CD4-positive, alpha-beta T cell treated with Interleukin-17A for 1 hour (primary cell): ENCODE data around the gene SIAH2.
A peak's percentile ranks its signal among the peaks of the same experiment; 100 is the strongest.

Source experiments
- DNase-seq: peaks from one replicate; pipeline ENCODE4 v3.0.0-alpha.2; 2020

SIAH2 gene

GRCh38 chr3:150747886-150748683 lies 14.9 kb downstream of the SIAH2 start:
- no peak for DNase-seq

- DNase-seq = no peak
Observed at GRCh38 chr3:150746791-150747590, 16.0 kb downstream of the SIAH2 start.

- DNase-seq = no peak
Observed at GRCh38 chr3:150745832-150746231, 17.1 kb downstream of the SIAH2 start.

- no peak for DNase-seq
Observed at GRCh38 chr3:150744919-150745211, 18.1 kb downstream of the SIAH2 start.

GRCh38 chr3:150744041-150744918 lies 18.7 kb downstream of the SIAH2 start:
- DNase-seq = no peak

- no peak for DNase-seq
Observed at GRCh38 chr3:150743508-150743907, 19.5 kb downstream of the SIAH2 start.

- no peak for DNase-seq
Observed at GRCh38 chr3:150742679-150743078, 20.3 kb downstream of the SIAH2 start.

GRCh38 chr3:150742141-150742523 lies 20.8 kb downstream of the SIAH2 start:
- no peak for DNase-seq

GRCh38 chr3:150741497-150742140 lies 21.4 kb downstream of the SIAH2 start:
- DNase-seq = no peak

GRCh38 chr3:150740733-150741496 lies 22.1 kb downstream of the SIAH2 start:
- no peak for DNase-seq

GRCh38 chr3:150739877-150740645 lies 22.9 kb downstream of the SIAH2 start:
- DNase-seq = peak; percentile 20

GRCh38 chr3:150739200-150739863 lies 23.6 kb downstream of the SIAH2 start:
- DNase-seq = no peak

- DNase-seq = no peak
Observed at GRCh38 chr3:150738688-150739087, 24.3 kb downstream of the SIAH2 start.

- no peak for DNase-seq
Observed at GRCh38 chr3:150737874-150738679, 24.9 kb downstream of the SIAH2 start.

- peak; percentile 10 for DNase-seq
Observed at GRCh38 chr3:150736903-150737832, 25.8 kb downstream of the SIAH2 start.

- DNase-seq = no peak
Observed at GRCh38 chr3:150736316-150736719, 26.7 kb downstream of the SIAH2 start.

- no peak for DNase-seq
Observed at GRCh38 chr3:150734795-150735119, 28.2 kb downstream of the SIAH2 start.

GRCh38 chr3:150733936-150734794 lies 28.8 kb downstream of the SIAH2 start:
- no peak for DNase-seq
